Breast epithelium (tissue), 3 donors: ENCODE data around the gene SCN10A.

Experiments
- CTCF ChIP-seq, 3 donors: fragments of 450-650 bp; IDR thresholded peaks; one replicate each; pipeline ENCODE4 v1.5.1; 2016 to 2017; ENCODE audit warnings: antibody characterized with exemption in 3 of 3, mild to moderate bottlenecking in 3 of 3, moderate library complexity in 3 of 3
- POLR2AphosphoS5 ChIP-seq, 3 donors: sonication (generic); formaldehyde crosslinking; IDR thresholded peaks; one replicate each; pipeline ENCODE4 v1.6.1; 2017; ENCODE audit warnings: antibody characterized with exemption in 3 of 3

- TF ChIP-seq POLR2AphosphoS5 (IDR thresholded peaks at IDR 0.05) (no peak), CTCF (IDR thresholded peaks at IDR 0.05) (no peak)
These were observed 27.9 kb upstream of the SCN10A start for GRCh38 chr3:38843898-38844297.
